Left ventricle myocardium superior (tissue), 1 donor: ENCODE data around the gene RPL12. TPM values are rescaled to one million over a fixed set of nuclear protein-coding genes. Genes with fewer than 3 reads are reported as not detected.

ENCODE experiments used
- ATAC-seq: fragments of 200-7000 bp; cut with Tn5 transposase; one replicate; pipeline ENCODE4 v1.9.1; 2020; ENCODE audit warnings: mild to moderate bottlenecking, moderate library complexity
- DNase-seq: peaks from one replicate; pipeline ENCODE4 v3.0.0-alpha.2; 2020
- intact Hi-C: fragments of 100-400 bp; cut with micrococcal nuclease; formaldehyde crosslinking; loops from one replicate; pipeline ENCODE4 v1.11.0; 2022
- long read RNA-seq: library from polyadenylated mRNA; unstranded; transcript quantifications from one replicate; pipeline ENCODE4 v2.0.0, GENCODE V29; 2021
- total RNA-seq: library from RNA; stranded (reverse); fragmentation: NEBNext Ultra II Directional; extraction: Animal tissue kit (Norgen Biotek cat#: 25700); gene quantifications from one replicate; pipeline ENCODE4 v1.2.1, GENCODE V29; 2021
- donor health status: DM: no; HTN: yes; CAD: no; lungs with severe emphysema.

RPL12 gene
- 637 TPM for total RNA-seq
- long read RNA-seq, transcript RPL12-201 (7 exons, 633 nt): major isoform, 269 of 302 reads
- long read RNA-seq, partial matches to known transcripts: 26 of 302 reads
- long read RNA-seq, other reads (novel, unspliced or antisense): 3 of 302 reads

GRCh38 chr9:127450830-127451607, at the start of gene RPL12, which contains the start of gene LRSAM1:
RPL12 (minus strand) TSS chr9:127451406; CDS start chr9:127451317, 89 bp downstream.
LRSAM1 (plus strand) TSS chr9:127451510; CDS start chr9:127454528, 3,018 bp downstream.
- intact Hi-C loops: no loop called here

GRCh38 chr9:127500862-127501261, 49.7 kb upstream of the RPL12 start:
- intact Hi-C loops: no loop called here
- DNase-seq (no peak), ATAC-seq (no peak)

More at GRCh38 chr9:127450830-127451607, at the start of gene RPL12, which contains the start of gene LRSAM1:
- ATAC-seq (peak; percentile 79), DNase-seq (peak; percentile 98)

- intact Hi-C loops: no loop called here
- no peak for DNase-seq
- ATAC-seq: no peak
Observed at GRCh38 chr9:127500399-127500798, 49.2 kb upstream of the RPL12 start.

GRCh38 chr9:127498298-127498697, 47.1 kb upstream of the RPL12 start:
- intact Hi-C loops: no loop called here
- DNase-seq: no peak
- no peak for ATAC-seq

GRCh38 chr9:127497656-127498290, 46.6 kb upstream of the RPL12 start:
- ATAC-seq (no peak), DNase-seq (no peak)
- intact Hi-C loops: no loop called here

GRCh38 chr9:127496974-127497373, 45.8 kb upstream of the RPL12 start:
- DNase-seq: no peak
- ATAC-seq: no peak
- intact Hi-C loops: no loop called here

GRCh38 chr9:127495884-127496555, 44.8 kb upstream of the RPL12 start:
- ATAC-seq (no peak), DNase-seq (no peak)
- intact Hi-C loops: no loop called here

GRCh38 chr9:127494304-127494702, 43.1 kb upstream of the RPL12 start:
- intact Hi-C loops: no loop called here
- ATAC-seq (peak; percentile 73), DNase-seq (no peak)

GRCh38 chr9:127493592-127494303, 42.5 kb upstream of the RPL12 start:
- peak; percentile 81 for DNase-seq
- intact Hi-C loops: no loop called here
- peak; percentile 84 for ATAC-seq

GRCh38 chr9:127492616-127493015, 41.4 kb upstream of the RPL12 start:
- intact Hi-C loops: no loop called here
- ATAC-seq: no peak
- DNase-seq: no peak

GRCh38 chr9:127491516-127491915, 40.3 kb upstream of the RPL12 start:
- intact Hi-C loops: no loop called here
- ATAC-seq: no peak
- DNase-seq: no peak

- ATAC-seq (no peak), DNase-seq (no peak)
- intact Hi-C loops: no loop called here
Observed at GRCh38 chr9:127490535-127491230, 39.5 kb upstream of the RPL12 start.

- ATAC-seq (no peak), DNase-seq (no peak)
- intact Hi-C loops: no loop called here
Observed at GRCh38 chr9:127489471-127490115, 38.4 kb upstream of the RPL12 start.

GRCh38 chr9:127488946-127489345, 37.7 kb upstream of the RPL12 start:
- intact Hi-C loops: no loop called here
- no peak for ATAC-seq

GRCh38 chr9:127485995-127486394, 34.8 kb upstream of the RPL12 start:
- DNase-seq (no peak), ATAC-seq (no peak)
- intact Hi-C loops: no loop called here

More at GRCh38 chr9:127488946-127489345, 37.7 kb upstream of the RPL12 start:
- DNase-seq: no peak

GRCh38 chr9:127482662-127483061, 31.5 kb upstream of the RPL12 start:
- intact Hi-C loops: no loop called here
- DNase-seq (no peak), ATAC-seq (no peak)

- DNase-seq (no peak), ATAC-seq (no peak)
- intact Hi-C loops: no loop called here
Observed at GRCh38 chr9:127479507-127480081, 28.4 kb upstream of the RPL12 start.

GRCh38 chr9:127474592-127474991, 23.4 kb upstream of the RPL12 start:
- no peak for DNase-seq
- intact Hi-C loops: no loop called here
- no peak for ATAC-seq
